ENCODE data around the gene CAND1.
A peak's percentile ranks its signal among the peaks of the same experiment; 100 is the strongest.

The CAND1 gene

GRCh38 chr12:67269633-67270573, 745 bp downstream of the CAND1 start:
- peak; percentile 61 for DNase-seq
- CTCF ChIA-PET: interaction anchor here (0.8 kb wide), 1 partner anchor 44 kb away, joined by 3 read pairs; no protein-coding TSS in a partner anchor
- Mint-ChIP-seq H3K36me3 (peaks cover 15% of the 10 kb centered on the region), H3K4me3 (peak overlapping the region; percentile 94), H3K4me1 (peaks cover 48% of the 10 kb centered on the region), H3K9me3 (no peaks in the 10 kb centered on the region), H3K27me3 (no peaks in the 10 kb centered on the region), H3K27ac (peak overlapping the region; percentile 95)

DNA sequence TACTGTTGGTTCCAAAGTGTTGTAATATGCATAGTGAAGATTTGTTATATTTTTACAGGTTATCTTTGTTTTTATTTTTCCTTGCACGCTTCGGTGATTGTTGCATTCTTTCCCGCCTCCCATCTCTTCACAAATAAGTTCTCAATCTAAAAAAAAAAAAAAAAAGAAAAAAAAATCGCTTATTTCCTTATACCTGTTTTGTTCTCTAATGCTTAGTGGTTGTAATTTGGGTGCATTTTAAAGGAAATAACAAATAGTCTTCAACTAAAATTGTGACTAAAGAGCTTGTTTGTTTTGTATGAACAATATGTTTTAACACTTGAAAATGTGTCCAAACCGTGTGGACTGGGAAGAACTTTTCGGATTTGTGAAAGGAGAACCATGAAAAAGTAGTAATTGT, 1.5 kb downstream of the CAND1 start:
- DNase-seq: no peak
- peak overlapping the region; percentile 95 for H3K27ac Mint-ChIP-seq
- H3K9me3 Mint-ChIP-seq: no peaks in the 10 kb centered on the region
- CTCF ChIA-PET: interaction anchor here (0.7 kb wide), 1 partner anchor 377 kb away, joined by 3 read pairs; no protein-coding TSS in a partner anchor
- H3K27me3 Mint-ChIP-seq: no peaks in the 10 kb centered on the region
- peaks cover 20% of the 10 kb centered on the region for H3K36me3 Mint-ChIP-seq
- peaks cover 55% of the 10 kb centered on the region for H3K4me1 Mint-ChIP-seq
- H3K4me3 Mint-ChIP-seq: peak overlapping the region; percentile 94

DNA sequence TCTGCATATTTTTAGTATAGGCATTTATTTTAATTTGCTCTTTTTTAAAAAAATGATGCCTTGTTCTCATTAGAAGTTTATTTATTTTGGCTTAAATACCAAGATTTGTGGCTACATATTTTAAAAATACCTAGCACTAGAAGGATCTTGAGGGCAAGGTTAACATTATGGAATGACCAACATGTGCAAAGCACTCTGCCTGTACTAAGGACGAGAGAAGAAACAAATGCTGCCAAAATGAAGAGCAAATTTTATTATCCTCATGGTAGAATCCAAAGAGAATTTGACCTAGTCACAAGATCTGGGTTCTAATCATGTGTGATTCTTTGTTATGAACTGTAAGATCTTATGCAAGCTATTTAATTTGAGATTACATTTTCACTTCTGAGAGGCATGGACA, 2.8 kb downstream of the CAND1 start:
- CTCF ChIA-PET: no interaction called here
- H3K4me1 Mint-ChIP-seq: peaks cover 67% of the 10 kb centered on the region
- no peak overlapping the region for H3K27ac Mint-ChIP-seq
- H3K9me3 Mint-ChIP-seq: no peaks in the 10 kb centered on the region
- H3K36me3 Mint-ChIP-seq: peaks cover 27% of the 10 kb centered on the region
- no peaks in the 10 kb centered on the region for H3K27me3 Mint-ChIP-seq
- DNase-seq: no peak
- H3K4me3 Mint-ChIP-seq: peak overlapping the region; percentile 24

GRCh38 chr12:67274186-67274585, 5.0 kb downstream of the CAND1 start:
- no peaks in the 10 kb centered on the region for H3K27me3 Mint-ChIP-seq
- peak overlapping the region; percentile 16 for H3K4me3 Mint-ChIP-seq
- H3K27ac Mint-ChIP-seq: peak overlapping the region; percentile 39
- CTCF ChIA-PET: interaction anchor here (1.0 kb wide), 1 partner anchor 13 kb away, joined by 3 read pairs; no protein-coding TSS in a partner anchor
- no peaks in the 10 kb centered on the region for H3K9me3 Mint-ChIP-seq
- peaks cover 34% of the 10 kb centered on the region for H3K36me3 Mint-ChIP-seq
- DNase-seq: no peak
- H3K4me1 Mint-ChIP-seq: peaks cover 64% of the 10 kb centered on the region

DNA sequence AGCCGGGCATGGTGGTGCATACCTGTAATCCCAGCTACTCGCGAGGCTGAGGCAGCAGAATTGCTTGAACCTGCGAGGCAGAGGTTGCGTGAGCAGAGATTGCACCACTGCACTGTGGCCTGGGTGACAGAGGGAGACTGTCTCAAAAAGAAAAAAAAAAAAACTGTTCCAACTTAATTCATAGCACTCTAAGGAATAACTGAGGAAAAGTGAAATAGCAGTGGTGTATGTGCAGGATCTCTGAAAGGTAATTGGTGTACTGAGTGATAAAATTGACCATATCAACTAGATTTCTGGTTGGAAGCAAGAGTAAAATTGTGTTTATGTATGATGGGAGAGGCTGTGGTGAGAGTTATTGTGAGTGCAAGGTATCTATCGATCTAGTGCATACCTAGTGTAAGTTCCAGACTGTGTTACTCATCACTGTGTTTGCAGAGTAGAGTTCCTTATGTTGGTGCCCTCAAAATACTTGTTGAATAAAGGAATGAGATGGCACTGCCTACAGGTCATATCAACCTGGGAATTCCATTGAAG, 6.3 kb downstream of the CAND1 start:
- H3K27ac Mint-ChIP-seq: peak overlapping the region; percentile 29
- peaks cover 30% of the 10 kb centered on the region for H3K36me3 Mint-ChIP-seq
- DNase-seq: no peak
- H3K9me3 Mint-ChIP-seq: no peaks in the 10 kb centered on the region
- H3K4me3 Mint-ChIP-seq: no peak overlapping the region
- no peaks in the 10 kb centered on the region for H3K27me3 Mint-ChIP-seq
- H3K4me1 Mint-ChIP-seq: peaks cover 64% of the 10 kb centered on the region
- CTCF ChIA-PET: no interaction called here

- Mint-ChIP-seq H3K27me3 (no peaks in the 10 kb centered on the region), H3K36me3 (peaks cover 30% of the 10 kb centered on the region), H3K27ac (no peak overlapping the region), H3K4me3 (no peak overlapping the region), H3K4me1 (peaks cover 62% of the 10 kb centered on the region), H3K9me3 (no peaks in the 10 kb centered on the region)
- CTCF ChIA-PET: no interaction called here
- no peak for DNase-seq
Measured at GRCh38 chr12:67276421-67276820, 7.3 kb downstream of the CAND1 start.

GRCh38 chr12:67279637-67280036, 10.5 kb downstream of the CAND1 start:
- DNase-seq: no peak
- Mint-ChIP-seq H3K27ac (no peak overlapping the region), H3K4me1 (peaks cover 40% of the 10 kb centered on the region), H3K4me3 (no peak overlapping the region), H3K27me3 (no peaks in the 10 kb centered on the region), H3K9me3 (no peaks in the 10 kb centered on the region), H3K36me3 (peaks cover 33% of the 10 kb centered on the region)
- CTCF ChIA-PET: no interaction called here

GRCh38 chr12:67280088-67280487, 10.9 kb downstream of the CAND1 start:
- H3K9me3 Mint-ChIP-seq: no peaks in the 10 kb centered on the region
- no peak for DNase-seq
- peaks cover 30% of the 10 kb centered on the region for H3K36me3 Mint-ChIP-seq
- no peaks in the 10 kb centered on the region for H3K27me3 Mint-ChIP-seq
- H3K27ac Mint-ChIP-seq: no peak overlapping the region
- CTCF ChIA-PET: no interaction called here
- peaks cover 38% of the 10 kb centered on the region for H3K4me1 Mint-ChIP-seq
- no peak overlapping the region for H3K4me3 Mint-ChIP-seq

- H3K4me1 Mint-ChIP-seq: peaks cover 33% of the 10 kb centered on the region
- no peak for DNase-seq
- no peaks in the 10 kb centered on the region for H3K9me3 Mint-ChIP-seq
- H3K4me3 Mint-ChIP-seq: no peak overlapping the region
- H3K27me3 Mint-ChIP-seq: no peaks in the 10 kb centered on the region
- CTCF ChIA-PET: no interaction called here
- no peak overlapping the region for H3K27ac Mint-ChIP-seq
- peaks cover 28% of the 10 kb centered on the region for H3K36me3 Mint-ChIP-seq
Measured at GRCh38 chr12:67280572-67280971, 11.4 kb downstream of the CAND1 start.

DNA sequence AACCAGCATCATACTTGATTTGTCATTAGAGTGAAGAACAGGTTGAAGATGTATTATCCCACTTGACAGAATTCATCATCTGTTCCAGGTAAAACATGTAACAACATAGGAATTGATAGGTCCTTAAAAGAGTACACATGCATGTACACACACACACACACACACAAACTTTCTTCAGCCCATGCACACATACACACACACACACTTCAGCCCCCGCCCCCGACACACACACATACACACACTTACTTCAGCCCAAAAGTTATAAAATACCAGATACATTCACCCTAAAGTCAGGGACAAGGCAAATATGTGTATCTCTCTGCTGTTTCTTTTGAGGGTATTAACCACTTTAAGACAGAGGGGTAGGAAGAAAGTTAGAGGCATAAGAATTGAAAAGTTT, 15.4 kb downstream of the CAND1 start:
- no peak overlapping the region for H3K4me3 Mint-ChIP-seq
- H3K27me3 Mint-ChIP-seq: no peaks in the 10 kb centered on the region
- H3K36me3 Mint-ChIP-seq: peaks cover 35% of the 10 kb centered on the region
- no peak overlapping the region for H3K27ac Mint-ChIP-seq
- no peak for DNase-seq
- CTCF ChIA-PET: interaction anchor here (1.0 kb wide), 1 partner anchor 36 kb away, joined by 3 read pairs; no protein-coding TSS in a partner anchor
- peaks cover 32% of the 10 kb centered on the region for H3K4me1 Mint-ChIP-seq
- H3K9me3 Mint-ChIP-seq: no peaks in the 10 kb centered on the region

- peaks cover 47% of the 10 kb centered on the region for H3K36me3 Mint-ChIP-seq
- no peak for DNase-seq
- H3K9me3 Mint-ChIP-seq: no peaks in the 10 kb centered on the region
- no peaks in the 10 kb centered on the region for H3K27me3 Mint-ChIP-seq
- CTCF ChIA-PET: interaction anchor here (1.3 kb wide), 1 partner anchor 19 kb away, joined by 3 read pairs; no protein-coding TSS in a partner anchor
- H3K4me1 Mint-ChIP-seq: peaks cover 27% of the 10 kb centered on the region
- H3K4me3 Mint-ChIP-seq: no peak overlapping the region
- H3K27ac Mint-ChIP-seq: peak overlapping the region; percentile 11
Measured at GRCh38 chr12:67286257-67286656, 17.1 kb downstream of the CAND1 start.

GRCh38 chr12:67287311-67287710, 18.2 kb downstream of the CAND1 start:
- Mint-ChIP-seq H3K4me3 (no peak overlapping the region), H3K27me3 (no peaks in the 10 kb centered on the region), H3K4me1 (peaks cover 23% of the 10 kb centered on the region), H3K9me3 (no peaks in the 10 kb centered on the region), H3K27ac (no peak overlapping the region), H3K36me3 (peaks cover 43% of the 10 kb centered on the region)
- no peak for DNase-seq
- CTCF ChIA-PET: interaction anchor here (0.9 to 1.3 kb wide), 2 partner anchors 13 to 18 kb away, joined by 3 read pairs; no protein-coding TSS in a partner anchor

- CTCF ChIA-PET: no interaction called here
- H3K4me1 Mint-ChIP-seq: peaks cover 23% of the 10 kb centered on the region
- no peaks in the 10 kb centered on the region for H3K27me3 Mint-ChIP-seq
- no peak overlapping the region for H3K4me3 Mint-ChIP-seq
- H3K9me3 Mint-ChIP-seq: no peaks in the 10 kb centered on the region
- H3K36me3 Mint-ChIP-seq: peaks cover 47% of the 10 kb centered on the region
- H3K27ac Mint-ChIP-seq: no peak overlapping the region
- DNase-seq: no peak
Measured at GRCh38 chr12:67288561-67288960, 19.4 kb downstream of the CAND1 start.

DNA sequence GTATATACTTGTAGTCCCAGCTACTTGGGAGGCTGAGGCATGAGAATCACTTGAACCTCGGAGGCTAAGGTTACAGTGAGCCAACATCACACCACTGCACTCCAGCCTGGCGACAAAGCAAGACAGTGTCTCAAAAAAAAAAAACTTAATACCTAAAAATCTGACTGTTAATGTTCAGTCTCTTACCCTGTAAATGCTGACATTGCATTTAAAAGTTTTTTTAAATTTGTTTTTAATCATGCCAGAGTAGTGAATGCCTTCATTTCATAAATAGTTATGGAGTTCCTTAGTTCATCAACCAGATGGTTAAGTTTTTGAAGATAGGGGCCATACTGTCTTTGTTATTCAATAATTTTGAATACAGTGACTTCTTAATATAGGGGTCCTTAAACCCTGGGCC, 21.2 kb downstream of the CAND1 start:
- Mint-ChIP-seq H3K27me3 (no peaks in the 10 kb centered on the region), H3K36me3 (peaks cover 51% of the 10 kb centered on the region), H3K27ac (no peak overlapping the region), H3K9me3 (no peaks in the 10 kb centered on the region), H3K4me1 (peaks cover 20% of the 10 kb centered on the region), H3K4me3 (no peak overlapping the region)
- DNase-seq: no peak
- CTCF ChIA-PET: interaction anchor here (0.7 kb wide), 1 partner anchor 70 kb away, joined by 3 read pairs; no protein-coding TSS in a partner anchor

- no peak for DNase-seq
- H3K27me3 Mint-ChIP-seq: no peaks in the 10 kb centered on the region
- H3K36me3 Mint-ChIP-seq: peaks cover 62% of the 10 kb centered on the region
- H3K9me3 Mint-ChIP-seq: no peaks in the 10 kb centered on the region
- no peak overlapping the region for H3K27ac Mint-ChIP-seq
- no peaks in the 10 kb centered on the region for H3K4me1 Mint-ChIP-seq
- no peak overlapping the region for H3K4me3 Mint-ChIP-seq
- CTCF ChIA-PET: no interaction called here
Measured at GRCh38 chr12:67299526-67299925, 30.4 kb downstream of the CAND1 start.

Data from activated naive CD4-positive, alpha-beta T cell treated with anti-CD3 and anti-CD28 coated beads, Interleukin-2, amount 10 ng/mL, durations not matched to agents 7 days and 5 days (primary cell).